DLD1 (cell line): ENCODE measurements around the gene GPR62.

Experiments used
- in situ Hi-C: cut with HindIII; loops from 2 replicates; pipeline ENCODE4 v1.10.0; 2017; ENCODE audit warnings: low sequenced_read_pairs

GPR62 gene

GRCh38 chr3:51968883-51969678 lies 13.9 kb downstream of the GPR62 start:
- in situ Hi-C loops, result no loop called here

GRCh38 chr3:51969841-51970240 lies 14.7 kb downstream of the GPR62 start:
- in situ Hi-C loops, result no loop called here

GRCh38 chr3:51970606-51971300 lies 15.6 kb downstream of the GPR62 start:
- in situ Hi-C loops, result no loop called here

GRCh38 chr3:51971350-51971749 lies 16.2 kb downstream of the GPR62 start:
- in situ Hi-C loops, result no loop called here

GRCh38 chr3:51974277-51974962 lies 19.2 kb downstream of the GPR62 start:
- in situ Hi-C loops, result no loop called here

- in situ Hi-C loops, result no loop called here
Measured at GRCh38 chr3:51974963-51975851, 20.0 kb downstream of the GPR62 start, which contains the start of gene ABHD14A. ABHD14A (plus strand) TSS chr3:51975064; CDS start chr3:51975136, 72 bp downstream.

GRCh38 chr3:51975852-51976549 lies 20.8 kb downstream of the GPR62 start:
- in situ Hi-C loops, result no loop called here

- in situ Hi-C loops, result no loop called here
Measured at GRCh38 chr3:51977446-51978142, 22.4 kb downstream of the GPR62 start.

- in situ Hi-C loops, result no loop called here
Measured at GRCh38 chr3:51978143-51978502, 22.9 kb downstream of the GPR62 start.

GRCh38 chr3:51980253-51980652 lies 25.1 kb downstream of the GPR62 start:
- in situ Hi-C loops, result no loop called here

- in situ Hi-C loops, result no loop called here
Measured at GRCh38 chr3:51982352-51982837, 27.2 kb downstream of the GPR62 start.

- in situ Hi-C loops, result no loop called here
Measured at GRCh38 chr3:51982838-51983577, 27.8 kb downstream of the GPR62 start, which contains the start of gene ACY1. ACY1 (plus strand) TSS chr3:51983535; CDS start chr3:51984065, 530 bp downstream.

- in situ Hi-C loops, result no loop called here
Measured at GRCh38 chr3:51983578-51984268, 28.5 kb downstream of the GPR62 start.

GRCh38 chr3:51984269-51984647 lies 29.1 kb downstream of the GPR62 start:
- in situ Hi-C loops, result no loop called here

GRCh38 chr3:51985063-51985462 lies 29.9 kb downstream of the GPR62 start:
- in situ Hi-C loops, result no loop called here

- in situ Hi-C loops, result no loop called here
Measured at GRCh38 chr3:51986010-51986947, 31.1 kb downstream of the GPR62 start.

GRCh38 chr3:51987568-51987967 lies 32.4 kb downstream of the GPR62 start:
- in situ Hi-C loops, result no loop called here
